HUES64 (cell line): ENCODE results near the gene EHD4.

ENCODE experiments used
- H3K27ac ChIP-seq: 2 replicates; pipeline ENCODE4 v1.7.0; 2013; ENCODE audit warnings: low read depth, low read length, inconsistent platforms
- H3K27me3 ChIP-seq: 2 replicates; pipeline ENCODE4 v1.6.1; 2013; ENCODE audit warnings: mild to moderate bottlenecking, low read length; ENCODE audit not compliant: insufficient read depth
- H3K36me3 ChIP-seq: 2 replicates; pipeline ENCODE4 v1.6.1; 2013; ENCODE audit warnings: mild to moderate bottlenecking, low read length; ENCODE audit not compliant: insufficient read depth
- H3K4me1 ChIP-seq: 2 replicates; pipeline ENCODE4 v1.6.1; 2013; ENCODE audit warnings: mild to moderate bottlenecking, low read length, moderate library complexity; ENCODE audit not compliant: insufficient read depth
- H3K4me3 ChIP-seq: 2 replicates; pipeline ENCODE4 v1.5.1; 2013; ENCODE audit warnings: mild to moderate bottlenecking, low read length, moderate library complexity
- H3K9ac ChIP-seq: 2 replicates; pipeline ENCODE4 v1.6.1; 2013; ENCODE audit warnings: mild to moderate bottlenecking, low read depth, low read length
- H3K9me3 ChIP-seq: 2 replicates; pipeline ENCODE4 v1.6.1; 2013; ENCODE audit warnings: low read depth, low read length; ENCODE audit not compliant: insufficient read depth
- WGBS: fragments of 150-250, 120-280 bp; methylation state at CpG from one replicate; pipeline ENCODE4 v1.1.7; 2013; ENCODE audit warnings: missing lambda C conversion rate; 5-methylcytosine and 5-hydroxymethylcytosine counted together

The EHD4 gene

GRCh38 chr15:41923401-41923997, 48.9 kb downstream of the EHD4 start:
- H3K9ac ChIP-seq: no peak overlapping the region
- peaks cover 16% of the 10 kb centered on the region for H3K36me3 ChIP-seq
- H3K27me3 ChIP-seq: no peaks in the 10 kb centered on the region
- H3K4me1 ChIP-seq: peaks cover 5% of the 10 kb centered on the region; the same call in 1 of the 2 replicates
- H3K4me3 ChIP-seq: no peak overlapping the region
- H3K9me3 ChIP-seq: no peaks in the 10 kb centered on the region
- H3K27ac ChIP-seq: no peak overlapping the region
- 96% methylated on average over 3 of the region's 3 CpGs for WGBS

GRCh38 chr15:41922353-41922752, 50.0 kb downstream of the EHD4 start:
- WGBS: 97% methylated on average over 9 of the region's 9 CpGs

GRCh38 chr15:41921639-41922038, 50.7 kb downstream of the EHD4 start:
- Histone ChIP-seq H3K4me1 (peaks cover 5% of the 10 kb centered on the region; the same call in 1 of the 2 replicates), H3K9me3 (no peaks in the 10 kb centered on the region), H3K27me3 (no peaks in the 10 kb centered on the region), H3K27ac (no peak overlapping the region), H3K4me3 (no peak overlapping the region), H3K36me3 (peaks cover 26% of the 10 kb centered on the region), H3K9ac (no peak overlapping the region)
- WGBS: 94% methylated on average over 5 of the region's 5 CpGs

More at GRCh38 chr15:41922353-41922752, 50.0 kb downstream of the EHD4 start:
- Histone ChIP-seq H3K27me3 (no peaks in the 10 kb centered on the region), H3K4me1 (peaks cover 5% of the 10 kb centered on the region; the same call in 1 of the 2 replicates), H3K9me3 (no peaks in the 10 kb centered on the region), H3K27ac (no peak overlapping the region), H3K4me3 (no peak overlapping the region), H3K9ac (no peak overlapping the region), H3K36me3 (peaks cover 26% of the 10 kb centered on the region)

- H3K4me3 ChIP-seq: no peak overlapping the region
- peaks cover 5% of the 10 kb centered on the region; the same call in 1 of the 2 replicates for H3K4me1 ChIP-seq
- H3K9me3 ChIP-seq: no peaks in the 10 kb centered on the region
- H3K27ac ChIP-seq: no peak overlapping the region
- H3K27me3 ChIP-seq: no peaks in the 10 kb centered on the region
- no peak overlapping the region for H3K9ac ChIP-seq
- 92% methylated on average over 9 of the region's 9 CpGs for whole genome bisulfite sequencing
- H3K36me3 ChIP-seq: peaks cover 26% of the 10 kb centered on the region
Measured at GRCh38 chr15:41921167-41921566, 51.2 kb downstream of the EHD4 start.

GRCh38 chr15:41919954-41920538, 52.3 kb downstream of the EHD4 start:
- no peak overlapping the region for H3K27ac ChIP-seq
- peaks cover 5% of the 10 kb centered on the region; the same call in 1 of the 2 replicates for H3K4me1 ChIP-seq
- H3K27me3 ChIP-seq: no peaks in the 10 kb centered on the region
- no peak overlapping the region for H3K4me3 ChIP-seq
- H3K9ac ChIP-seq: no peak overlapping the region
- no peaks in the 10 kb centered on the region for H3K9me3 ChIP-seq
- H3K36me3 ChIP-seq: peaks cover 22% of the 10 kb centered on the region
- WGBS: 93% methylated on average over 3 of the region's 3 CpGs

GRCh38 chr15:41919201-41919820, 53.0 kb downstream of the EHD4 start:
- no peak overlapping the region for H3K9ac ChIP-seq
- no peak overlapping the region for H3K4me3 ChIP-seq
- no peaks in the 10 kb centered on the region for H3K9me3 ChIP-seq
- H3K4me1 ChIP-seq: peaks cover 5% of the 10 kb centered on the region; the same call in 1 of the 2 replicates
- H3K36me3 ChIP-seq: peaks cover 23% of the 10 kb centered on the region
- H3K27ac ChIP-seq: no peak overlapping the region
- 94% methylated on average over 30 of the region's 30 CpGs for WGBS
- H3K27me3 ChIP-seq: no peaks in the 10 kb centered on the region

GRCh38 chr15:41918506-41919126, 53.7 kb downstream of the EHD4 start:
- Histone ChIP-seq H3K9me3 (no peaks in the 10 kb centered on the region), H3K4me3 (no peak overlapping the region), H3K9ac (no peak overlapping the region), H3K27me3 (no peaks in the 10 kb centered on the region), H3K27ac (no peak overlapping the region), H3K4me1 (peaks cover 5% of the 10 kb centered on the region; the same call in 1 of the 2 replicates), H3K36me3 (peaks cover 27% of the 10 kb centered on the region)
- 94% methylated on average over 8 of the region's 8 CpGs for WGBS

GRCh38 chr15:41917767-41918430, 54.5 kb downstream of the EHD4 start:
- H3K9ac ChIP-seq: no peak overlapping the region
- no peak overlapping the region for H3K4me3 ChIP-seq
- 87% methylated on average over 10 of the region's 10 CpGs for WGBS
- no peaks in the 10 kb centered on the region for H3K9me3 ChIP-seq
- H3K36me3 ChIP-seq: peaks cover 27% of the 10 kb centered on the region
- no peak overlapping the region for H3K27ac ChIP-seq
- peaks cover 5% of the 10 kb centered on the region; the same call in 1 of the 2 replicates for H3K4me1 ChIP-seq
- no peaks in the 10 kb centered on the region for H3K27me3 ChIP-seq

GRCh38 chr15:41915255-41915994, 56.9 kb downstream of the EHD4 start:
- Histone ChIP-seq H3K4me3 (no peak overlapping the region), H3K27me3 (no peaks in the 10 kb centered on the region), H3K9ac (no peak overlapping the region), H3K27ac (no peak overlapping the region), H3K9me3 (no peaks in the 10 kb centered on the region), H3K4me1 (no peaks in the 10 kb centered on the region), H3K36me3 (peaks cover 36% of the 10 kb centered on the region)
- WGBS: 94% methylated on average over 6 of the region's 6 CpGs

GRCh38 chr15:41914411-41914810, 57.9 kb downstream of the EHD4 start:
- no peak overlapping the region for H3K27ac ChIP-seq
- H3K4me1 ChIP-seq: no peaks in the 10 kb centered on the region
- no peak overlapping the region for H3K9ac ChIP-seq
- H3K9me3 ChIP-seq: no peaks in the 10 kb centered on the region
- WGBS: 93% methylated on average over 5 of the region's 5 CpGs
- no peaks in the 10 kb centered on the region for H3K27me3 ChIP-seq
- H3K4me3 ChIP-seq: no peak overlapping the region
- peaks cover 38% of the 10 kb centered on the region for H3K36me3 ChIP-seq
